OCI-LY1 (cell line): Measurements from ENCODE around the gene MTG2.
A peak's percentile ranks its signal among the peaks of the same experiment; 100 is the strongest.

Experiments used
- H2AFZ ChIP-seq: fragments of 200-600 bp; sonication (generic), shearing (Covaris generic); 2 replicates; pipeline ENCODE4 v1.6.0; 2014; ENCODE audit warnings: antibody characterized with exemption, mild to moderate bottlenecking, low read length
- H3F3A ChIP-seq: fragments of 200-600 bp; sonication (generic), shearing (Covaris generic); 2 replicates; pipeline ENCODE4 v1.6.0; 2014; ENCODE audit warnings: mild to moderate bottlenecking, antibody characterized with exemption, low read length, moderate library complexity; ENCODE audit not compliant: insufficient read depth
- H3K27ac ChIP-seq: fragments of 200-600 bp; sonication (generic); 2 replicates; pipeline ENCODE4 v1.5.1; 2014; ENCODE audit warnings: low read length, mixed run types, mild to moderate bottlenecking, low read depth; ENCODE audit not compliant: poor library complexity, severe bottlenecking
- H3K27me3 ChIP-seq: fragments of 200-600 bp; sonication (generic); 2 replicates; pipeline ENCODE4 v1.6.0; 2014; ENCODE audit warnings: antibody characterized with exemption, mild to moderate bottlenecking, low read length, moderate library complexity; ENCODE audit not compliant: insufficient read depth
- H3K36me3 ChIP-seq: fragments of 200-600 bp; sonication (generic); 2 replicates; pipeline ENCODE4 v1.6.1; 2014; ENCODE audit warnings: mild to moderate bottlenecking, antibody characterized with exemption, low read length, moderate library complexity, mixed read lengths; ENCODE audit not compliant: insufficient read depth
- H3K4me1 ChIP-seq: fragments of 200-600 bp; sonication (generic); 2 replicates; pipeline ENCODE4 v1.5.1; 2014; ENCODE audit warnings: mild to moderate bottlenecking, low read length, moderate library complexity; ENCODE audit not compliant: insufficient read depth, severe bottlenecking
- H3K4me2 ChIP-seq: fragments of 200-600 bp; sonication (generic), shearing (Covaris generic); 2 replicates; pipeline ENCODE4 v1.6.1; 2014; ENCODE audit warnings: low read length
- H3K4me3 ChIP-seq: fragments of 200-600 bp; sonication (generic); 2 replicates; pipeline ENCODE4 v1.5.1; 2014; ENCODE audit warnings: low read length, low read depth, mild to moderate bottlenecking, mixed read lengths; ENCODE audit not compliant: poor library complexity, severe bottlenecking
- H3K79me2 ChIP-seq: fragments of 200-600 bp; shearing (Covaris generic); 2 replicates; pipeline ENCODE4 v1.6.1; 2016; ENCODE audit warnings: mixed run types, low read length, mixed read lengths; ENCODE audit not compliant: insufficient read depth
- H3K9ac ChIP-seq: fragments of 200-600 bp; sonication (generic), shearing (Covaris generic); 2 replicates; pipeline ENCODE4 v1.6.1; 2014; ENCODE audit warnings: mild to moderate bottlenecking, low read length, mixed read lengths
- H3K9me2 ChIP-seq: fragments of 200-600 bp; sonication (generic), shearing (Covaris generic); 2 replicates; pipeline ENCODE4 v1.6.1; 2014; ENCODE audit warnings: low read depth, mild to moderate bottlenecking, low read length, mixed read lengths
- H3K9me3 ChIP-seq: fragments of 200-600 bp; shearing (Covaris generic); 2 replicates; pipeline ENCODE4 v1.6.1; 2014; ENCODE audit warnings: low read length, mixed read lengths
- H4K20me1 ChIP-seq: fragments of 200-600 bp; sonication (generic), shearing (Covaris generic); 2 replicates; pipeline ENCODE4 v1.6.0; 2016; ENCODE audit warnings: mild to moderate bottlenecking, low read length; ENCODE audit not compliant: insufficient read depth
- EZH2 ChIP-seq: fragments of 200-600 bp; sonication (generic), shearing (Covaris generic); IDR thresholded peaks from 2 replicates; pipeline ENCODE4 v1.8.0; 2017; ENCODE audit warnings: borderline replicate concordance, mixed run types, mild to moderate bottlenecking, antibody characterized with exemption, low read length, moderate library complexity, mixed read lengths
- TF ChIP-seq, protein P1 (sequence below): fragments of 200-600 bp; sonication (generic), shearing (Covaris generic); IDR thresholded peaks from 2 replicates; pipeline ENCODE4 v1.5.1; 2017; ENCODE audit warnings: mild to moderate bottlenecking, antibody characterized with exemption, low read length, moderate library complexity, mixed read lengths

Gene MTG2

DNA sequence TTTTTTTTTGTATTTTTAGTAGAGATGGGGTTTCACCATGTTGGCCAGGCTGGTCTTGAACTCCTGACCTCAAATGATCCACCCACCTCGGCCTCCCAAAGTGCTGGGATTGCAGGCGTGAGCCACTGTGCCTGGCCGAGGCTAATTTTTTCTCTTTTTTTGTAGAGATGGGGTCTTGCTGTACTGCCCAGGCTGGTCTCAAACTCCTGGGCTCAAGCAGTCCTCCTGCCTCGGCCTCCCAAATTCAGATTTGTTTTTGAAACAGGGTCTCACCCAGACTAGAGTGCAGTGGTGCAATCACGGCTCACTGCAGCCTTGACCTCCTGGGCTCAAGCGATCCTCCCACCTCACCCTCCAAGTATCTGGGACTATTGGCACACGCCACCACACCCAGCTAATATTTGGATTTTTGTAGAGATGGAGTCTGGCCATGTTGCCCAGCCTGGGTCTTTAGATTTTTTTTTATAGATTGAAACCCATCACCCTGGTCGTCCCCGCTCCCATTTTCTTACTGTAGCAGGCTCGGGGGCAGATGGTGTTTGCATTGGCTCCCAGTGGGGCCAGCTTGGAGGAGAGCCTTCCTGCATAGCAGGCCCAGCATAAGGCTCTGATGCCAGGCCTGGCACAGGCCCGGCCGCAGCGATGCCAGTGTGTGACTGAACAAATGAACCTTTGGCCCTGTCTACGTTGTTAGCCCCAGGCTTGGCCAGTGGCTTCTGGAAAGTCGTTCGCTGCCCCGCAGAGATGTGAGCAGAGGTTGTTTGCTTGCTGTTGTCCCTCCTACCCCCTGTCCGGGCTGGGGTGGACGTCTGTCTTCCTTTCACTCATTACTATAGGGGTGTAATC lies 4.3 kb upstream of the MTG2 start:
- Histone ChIP-seq H4K20me1 (no peaks in the 10 kb centered on the region), H3K79me2 (peaks cover 5% of the 10 kb centered on the region), H3K9ac (no peak overlapping the region), H3F3A (no peaks in the 10 kb centered on the region), H3K4me2 (no peak overlapping the region), H2AFZ (no peak overlapping the region), H3K9me3 (no peaks in the 10 kb centered on the region), H3K4me1 (peaks cover 9% of the 10 kb centered on the region), H3K27me3 (no peaks in the 10 kb centered on the region), H3K4me3 (no peak overlapping the region), H3K9me2 (no peaks in the 10 kb centered on the region), H3K27ac (no peak overlapping the region), H3K36me3 (no peaks in the 10 kb centered on the region)
- TF ChIP-seq, protein P1, sequence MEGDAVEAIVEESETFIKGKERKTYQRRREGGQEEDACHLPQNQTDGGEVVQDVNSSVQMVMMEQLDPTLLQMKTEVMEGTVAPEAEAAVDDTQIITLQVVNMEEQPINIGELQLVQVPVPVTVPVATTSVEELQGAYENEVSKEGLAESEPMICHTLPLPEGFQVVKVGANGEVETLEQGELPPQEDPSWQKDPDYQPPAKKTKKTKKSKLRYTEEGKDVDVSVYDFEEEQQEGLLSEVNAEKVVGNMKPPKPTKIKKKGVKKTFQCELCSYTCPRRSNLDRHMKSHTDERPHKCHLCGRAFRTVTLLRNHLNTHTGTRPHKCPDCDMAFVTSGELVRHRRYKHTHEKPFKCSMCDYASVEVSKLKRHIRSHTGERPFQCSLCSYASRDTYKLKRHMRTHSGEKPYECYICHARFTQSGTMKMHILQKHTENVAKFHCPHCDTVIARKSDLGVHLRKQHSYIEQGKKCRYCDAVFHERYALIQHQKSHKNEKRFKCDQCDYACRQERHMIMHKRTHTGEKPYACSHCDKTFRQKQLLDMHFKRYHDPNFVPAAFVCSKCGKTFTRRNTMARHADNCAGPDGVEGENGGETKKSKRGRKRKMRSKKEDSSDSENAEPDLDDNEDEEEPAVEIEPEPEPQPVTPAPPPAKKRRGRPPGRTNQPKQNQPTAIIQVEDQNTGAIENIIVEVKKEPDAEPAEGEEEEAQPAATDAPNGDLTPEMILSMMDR, result no peak
- no peak for TF ChIP-seq EZH2

DNA sequence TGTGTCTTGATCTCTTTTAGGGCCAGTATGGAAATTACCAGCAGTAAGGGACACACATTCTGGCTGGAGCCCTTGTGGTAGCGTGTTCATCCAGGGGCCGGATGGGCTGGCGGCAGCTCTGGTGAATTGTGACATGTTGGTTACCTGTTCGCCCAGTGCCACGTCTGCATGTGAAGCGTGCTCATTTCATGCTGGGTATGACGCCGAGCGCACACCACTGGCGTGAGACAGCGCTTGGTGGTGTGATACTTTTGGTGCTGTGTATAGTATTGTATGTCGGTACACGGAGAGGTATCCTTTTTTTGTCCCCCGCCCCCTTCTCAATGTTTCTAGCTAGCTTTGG lies 3.7 kb upstream of the MTG2 start:
- Histone ChIP-seq H3K79me2 (peaks cover 9% of the 10 kb centered on the region), H3K27me3 (no peaks in the 10 kb centered on the region), H4K20me1 (no peaks in the 10 kb centered on the region), H3K9me3 (no peaks in the 10 kb centered on the region), H3K4me2 (no peak overlapping the region), H3K36me3 (no peaks in the 10 kb centered on the region), H3F3A (no peaks in the 10 kb centered on the region), H2AFZ (no peak overlapping the region), H3K4me3 (no peak overlapping the region), H3K9ac (no peak overlapping the region), H3K9me2 (no peaks in the 10 kb centered on the region), H3K4me1 (peaks cover 15% of the 10 kb centered on the region), H3K27ac (no peak overlapping the region)
- TF ChIP-seq, protein P1, result no peak
- no peak for TF ChIP-seq EZH2

DNA sequence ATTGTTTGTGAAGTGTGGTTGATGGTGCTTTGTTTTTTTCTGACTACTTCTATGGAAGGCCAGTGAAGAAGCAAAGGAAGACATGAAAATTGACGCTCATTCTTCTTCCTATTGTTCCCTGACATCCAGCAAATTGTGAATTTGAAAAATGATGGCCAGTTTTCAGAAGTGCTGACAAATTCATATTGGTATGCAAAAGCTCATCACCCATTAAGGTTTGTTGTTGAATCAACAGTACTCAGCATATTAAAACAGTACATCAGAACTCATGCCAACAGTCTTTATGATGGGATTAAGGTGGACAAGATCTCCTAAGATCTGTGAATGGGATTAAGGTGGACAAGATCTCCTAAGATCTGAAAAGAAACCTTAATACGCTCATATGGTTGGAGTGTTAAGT lies 1.0 kb upstream of the MTG2 start:
- H3K4me3 ChIP-seq, result peak overlapping the region; percentile 97
- TF ChIP-seq, protein P1, result no peak
- no peak for TF ChIP-seq EZH2

More for the DNA sequence above, 1.0 kb upstream of the MTG2 start:
- peaks cover 35% of the 10 kb centered on the region for H3K4me1 ChIP-seq
- no peaks in the 10 kb centered on the region for H3K27me3 ChIP-seq
- H3K27ac ChIP-seq, result peak overlapping the region; percentile 75
- H3K9me2 ChIP-seq, result no peaks in the 10 kb centered on the region
- H3F3A ChIP-seq, result no peaks in the 10 kb centered on the region
- H3K9me3 ChIP-seq, result no peaks in the 10 kb centered on the region
- H3K36me3 ChIP-seq, result no peaks in the 10 kb centered on the region
- peaks cover 19% of the 10 kb centered on the region for H3K79me2 ChIP-seq
- H3K9ac ChIP-seq, result peak overlapping the region; percentile 98
- H4K20me1 ChIP-seq, result no peaks in the 10 kb centered on the region
- no peak overlapping the region for H2AFZ ChIP-seq
- peak overlapping the region; percentile 99 for H3K4me2 ChIP-seq
